ENCODE results near the gene ZNF324. TPM values are rescaled to one million over a fixed set of nuclear protein-coding genes. Genes with fewer than 3 reads are reported as not detected.
"Not testable (repeated sequence)": the region's sequence is repeated elsewhere in the genome, so short reads cannot be mapped to it uniquely, and the experiment has no call there.

Gene ZNF324
- total RNA-seq, 2 experiments from 2014 or later, result 8.1 to 10.1 TPM

- Mint-ChIP-seq H3K27me3 (no peaks in the 10 kb centered on the region), H3K4me1 (ENCODE audit: low read depth) (peaks cover 23% of the 10 kb centered on the region), H3K9me3 (peaks cover 6% of the 10 kb centered on the region), H3K36me3 (ENCODE audit: low read depth) (peaks cover 4% of the 10 kb centered on the region), H3K27ac (peak overlapping the region; percentile 86), H3K4me3 (peak overlapping the region; percentile 87)
- TF ChIP-seq CTCF (IDR thresholded peaks at IDR 0.05), result no peak
- intact Hi-C loops (cut with micrococcal nuclease), result no loop called here
- ChIA-PET POLR2A (interaction anchor here (0.7 to 1.2 kb wide), 4 partner anchors 14 to 22 kb away, joined by 3 to 5 read pairs (median 4); partner anchors contain the start of gene ZNF446), CTCF (interaction anchor here (0.8 to 1.7 kb wide), 3 partner anchors 9 to 21 kb away, joined by 3 to 5 read pairs (median 4); partner anchors contain the start of gene ZBTB45)
- ATAC-seq (no peak), DNase-seq (no peak)
These were observed 31.6 kb downstream of the ZNF324 start for GRCh38 chr19:58498316-58499020.

DNA sequence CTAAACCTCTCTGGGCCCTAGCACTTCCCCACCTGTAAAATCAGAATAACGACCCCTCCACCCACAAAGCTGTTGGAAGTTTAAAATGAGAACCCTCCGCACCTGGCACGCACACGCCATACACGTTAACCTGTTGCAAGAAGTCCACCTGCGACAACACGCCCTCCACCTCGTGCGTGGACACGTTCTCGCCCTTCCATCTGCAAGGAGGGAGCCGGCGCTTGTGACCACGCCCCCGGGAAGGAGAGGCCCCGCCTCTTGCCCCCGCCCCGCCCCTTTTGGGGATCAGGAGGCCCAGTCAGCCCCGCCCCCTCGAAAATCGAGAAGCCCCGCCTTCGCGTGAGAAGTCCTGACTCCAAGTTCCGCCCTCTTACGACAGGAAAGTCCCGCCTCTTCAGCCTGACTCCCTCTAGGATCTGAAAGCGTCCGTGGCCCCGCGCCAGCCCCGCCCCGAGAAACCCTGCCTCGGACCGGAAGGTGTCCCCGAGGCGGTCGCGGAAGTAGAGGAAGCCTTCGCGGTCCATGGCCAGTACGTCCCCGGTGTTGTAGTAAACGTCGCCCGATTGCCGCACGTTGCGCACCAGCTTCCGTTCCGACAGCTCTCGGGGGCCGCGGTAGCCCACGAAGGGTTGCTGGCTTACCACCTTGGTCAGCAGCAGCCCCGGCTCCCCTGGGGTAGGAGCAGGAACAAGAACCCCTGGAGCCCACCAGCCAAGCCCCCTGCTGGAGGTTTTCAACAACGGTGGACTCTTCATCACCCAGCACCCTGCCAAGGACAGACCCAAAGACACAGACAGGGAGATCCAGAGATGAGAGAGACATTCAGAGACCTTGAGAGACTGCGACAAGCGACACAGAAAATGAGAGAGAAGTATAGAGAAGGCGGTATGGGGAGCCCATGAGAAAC lies 32.4 kb downstream of the ZNF324 start:
- intact Hi-C loops (cut with micrococcal nuclease), result no loop called here

DNA sequence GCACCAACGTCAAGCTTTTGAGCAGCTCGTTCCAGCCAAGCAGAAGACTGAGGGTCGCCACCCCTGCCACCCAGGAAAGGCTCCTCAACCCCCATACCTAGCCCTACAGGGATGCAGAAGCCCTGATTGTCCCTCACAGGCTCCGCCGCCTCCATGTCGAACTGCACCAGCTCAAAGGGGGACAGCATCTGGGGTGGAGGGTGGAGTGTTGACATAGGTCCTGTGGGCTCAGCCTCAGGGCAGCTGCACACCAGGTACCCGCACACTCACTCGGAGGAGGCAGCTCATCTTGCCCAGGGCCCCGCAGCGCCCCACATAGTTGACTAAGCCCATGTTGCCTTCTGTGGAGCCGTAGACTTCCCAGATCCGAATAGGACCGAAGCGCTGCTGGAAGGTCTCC lies 33.4 kb downstream of the ZNF324 start:
- POLR2A ChIA-PET, result interaction anchor here (0.7 to 2.5 kb wide), 5 partner anchors 11 to 75 kb away, joined by 3 to 27 read pairs (median 3); partner anchors contain the start of gene ZBTB45
- peaks cover 20% of the 10 kb centered on the region for H3K4me1 Mint-ChIP-seq (ENCODE audit: low read depth)
- no peaks in the 10 kb centered on the region for H3K27me3 Mint-ChIP-seq
- intact Hi-C loops (cut with micrococcal nuclease), result no loop called here
- H3K27ac Mint-ChIP-seq, result no peak overlapping the region
- H3K9me3 Mint-ChIP-seq, result peaks cover 6% of the 10 kb centered on the region
- peaks cover 4% of the 10 kb centered on the region for H3K36me3 Mint-ChIP-seq (ENCODE audit: low read depth)
- no peak for TF ChIP-seq CTCF (IDR thresholded peaks at IDR 0.05)
- H3K4me3 Mint-ChIP-seq, result peak overlapping the region; percentile 87
- CTCF ChIA-PET, result interaction anchor here (0.9 to 1.6 kb wide), 4 partner anchors 14 to 76 kb away, joined by 3 to 11 read pairs (median 5); partner anchors contain the start of gene ZBTB45
- ATAC-seq (no peak), DNase-seq (no peak)

More for the DNA sequence above, 32.4 kb downstream of the ZNF324 start:
- Mint-ChIP-seq H3K27me3 (no peaks in the 10 kb centered on the region), H3K4me3 (peak overlapping the region; percentile 87), H3K9me3 (peaks cover 6% of the 10 kb centered on the region), H3K36me3 (ENCODE audit: low read depth) (peaks cover 4% of the 10 kb centered on the region), H3K27ac (peak overlapping the region; percentile 86), H3K4me1 (ENCODE audit: low read depth) (peaks cover 23% of the 10 kb centered on the region)
- DNase-seq (peak; percentile 100), ATAC-seq (peak; percentile 97)
- TF ChIP-seq CTCF (IDR thresholded peaks at IDR 0.05), result no peak
- ChIA-PET CTCF (interaction anchor here (0.8 to 1.7 kb wide), 4 partner anchors 10 to 20 kb away, joined by 3 to 11 read pairs (median 4); partner anchors contain the start of gene ZBTB45), POLR2A (interaction anchor here (0.7 to 2.5 kb wide), 8 partner anchors 10 to 76 kb away, joined by 3 to 27 read pairs (median 3); partner anchors contain the start of gene ZBTB45)

- intact Hi-C loops (cut with micrococcal nuclease); DNase-seq; H3K4me3 Mint-ChIP-seq; H3K27ac Mint-ChIP-seq; H3K27me3 Mint-ChIP-seq; H3K4me1 Mint-ChIP-seq (ENCODE audit: low read depth); ATAC-seq; POLR2A ChIA-PET: not testable (repeated sequence)
- CTCF ChIA-PET, result interaction anchor here (1.7 kb wide), 1 partner anchor 11 kb away, joined by 3 read pairs; no protein-coding TSS in a partner anchor
- Mint-ChIP-seq H3K9me3 (peaks cover 11% of the 10 kb centered on the region), H3K36me3 (ENCODE audit: low read depth) (peaks cover 11% of the 10 kb centered on the region)
These were observed 40.8 kb downstream of the ZNF324 start for GRCh38 chr19:58507602-58508223.

DNA sequence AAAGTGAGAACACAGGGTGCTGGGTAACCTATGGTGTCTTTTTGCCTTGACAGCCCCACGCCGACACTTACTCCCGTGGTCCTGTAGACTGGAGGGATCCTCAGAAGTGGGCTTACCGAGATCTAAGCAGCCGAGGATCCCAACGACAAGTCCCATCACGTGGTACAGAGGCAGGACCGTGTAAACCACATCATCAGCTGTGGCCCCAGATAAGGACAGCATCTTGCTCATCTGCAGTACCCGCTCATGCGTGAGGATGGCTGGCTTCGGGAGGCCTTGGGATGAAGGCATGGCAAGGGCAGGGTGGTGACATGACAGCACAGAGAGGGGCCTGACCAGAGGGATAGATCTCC lies 42.8 kb downstream of the ZNF324 start:
- DNase-seq (no peak), ATAC-seq (no peak)
- ChIA-PET CTCF (no interaction called here), POLR2A (interaction anchor here (1.5 kb wide), 2 partner anchors 8 to 10 kb away, joined by 4 read pairs; partner anchors contain the start of gene ZBTB45)
- peaks cover 11% of the 10 kb centered on the region for H3K9me3 Mint-ChIP-seq
- H3K36me3 Mint-ChIP-seq (ENCODE audit: low read depth), result peaks cover 16% of the 10 kb centered on the region
- no peak overlapping the region for H3K27ac Mint-ChIP-seq
- H3K4me3 Mint-ChIP-seq, result no peak overlapping the region
- no peak for TF ChIP-seq CTCF (IDR thresholded peaks at IDR 0.05)
- intact Hi-C loops (cut with micrococcal nuclease), result no loop called here
- H3K27me3 Mint-ChIP-seq, result no peaks in the 10 kb centered on the region
- peaks cover 4% of the 10 kb centered on the region for H3K4me1 Mint-ChIP-seq (ENCODE audit: low read depth)

Measured in activated CD8-positive, alpha-beta T cell treated with anti-CD3 and anti-CD28 coated beads for 36 hours (primary cell).